GM12873 (cell line): Measurements from ENCODE around the gene C20orf96.

ENCODE experiments used
- CTCF ChIP-seq: IDR thresholded peaks from 2 replicates; pipeline ENCODE4 v1.5.1; 2012; ENCODE audit warnings: low read depth, mild to moderate bottlenecking, moderate library complexity, low read length, control low read depth; ENCODE audit not compliant: insufficient read depth; ENCODE audit errors: missing control alignments

C20orf96 gene

GRCh38 chr20:273884-274283 lies 16.7 kb downstream of the C20orf96 start:
- no peak for TF ChIP-seq CTCF

- TF ChIP-seq CTCF, result no peak
Observed at GRCh38 chr20:272718-273117, 17.8 kb downstream of the C20orf96 start.

GRCh38 chr20:271528-271927 lies 19.0 kb downstream of the C20orf96 start:
- TF ChIP-seq CTCF, result no peak

- TF ChIP-seq CTCF, result no peak
Observed at GRCh38 chr20:271069-271468, 19.5 kb downstream of the C20orf96 start.

GRCh38 chr20:270517-270916 lies 20.0 kb downstream of the C20orf96 start:
- TF ChIP-seq CTCF, result no peak

- TF ChIP-seq CTCF, result peak; percentile 93
Observed at GRCh38 chr20:266596-267562, 23.7 kb downstream of the C20orf96 start.

GRCh38 chr20:263701-264100 lies 26.8 kb downstream of the C20orf96 start:
- TF ChIP-seq CTCF, result no peak
